Measurements from ENCODE around the gene BRD1. TPM values are rescaled to one million over a fixed set of nuclear protein-coding genes. Genes with fewer than 3 reads are reported as not detected.

Gene BRD1
- total and polyA plus RNA-seq, 7 donors, result 7.9 to 22.9 (median 16.9) TPM

DNA sequence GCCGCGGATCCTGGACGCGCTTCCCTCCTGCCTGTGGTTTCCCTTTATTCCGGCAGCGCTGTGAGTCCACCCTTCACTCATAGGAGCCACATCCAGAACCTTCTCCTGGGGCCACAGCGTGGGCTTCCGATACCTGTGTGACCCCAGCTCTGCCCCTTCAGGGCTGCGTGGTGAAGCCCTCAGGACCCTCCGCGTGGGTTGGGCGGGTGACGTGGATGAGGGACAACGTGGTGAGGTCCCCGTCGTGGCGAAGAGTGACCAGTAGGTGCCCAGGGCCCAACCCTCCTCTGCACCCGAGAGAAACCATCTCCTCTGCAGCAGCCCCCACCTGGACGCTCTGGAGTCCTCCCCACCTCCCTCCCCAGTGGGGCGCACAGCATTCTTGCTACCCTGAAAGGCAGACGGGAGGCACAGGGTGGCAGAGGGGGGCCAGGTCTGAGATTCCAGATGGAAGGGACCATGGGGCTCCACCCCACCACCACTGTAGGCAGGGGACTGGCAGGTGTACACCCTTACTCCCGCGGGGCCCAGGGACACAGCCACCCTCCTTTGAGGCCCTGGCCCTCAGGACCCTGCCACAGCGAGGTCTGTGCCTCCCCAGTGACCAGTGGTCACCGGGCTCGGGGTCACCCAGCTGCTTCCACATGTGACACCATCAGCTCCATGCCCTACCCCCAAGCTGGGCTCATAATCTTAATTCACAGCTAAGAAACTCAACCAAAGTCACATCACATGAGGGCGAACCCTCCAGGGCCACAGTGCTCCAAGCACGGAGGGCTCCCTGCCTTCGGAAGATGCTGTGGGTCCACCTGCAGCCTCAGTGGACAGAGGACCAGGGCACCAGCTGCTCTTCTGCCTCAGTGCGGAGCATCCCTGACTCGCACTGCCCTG lies 22.6 kb upstream of the BRD1 start:
- intact Hi-C loops (cut with DNase I), result loop anchor here in 1 of 2 donors (10.0 kb wide), 1 partner anchor 65 kb away; the partner anchor contains the start of genes ALG12 and CRELD2

DNA sequence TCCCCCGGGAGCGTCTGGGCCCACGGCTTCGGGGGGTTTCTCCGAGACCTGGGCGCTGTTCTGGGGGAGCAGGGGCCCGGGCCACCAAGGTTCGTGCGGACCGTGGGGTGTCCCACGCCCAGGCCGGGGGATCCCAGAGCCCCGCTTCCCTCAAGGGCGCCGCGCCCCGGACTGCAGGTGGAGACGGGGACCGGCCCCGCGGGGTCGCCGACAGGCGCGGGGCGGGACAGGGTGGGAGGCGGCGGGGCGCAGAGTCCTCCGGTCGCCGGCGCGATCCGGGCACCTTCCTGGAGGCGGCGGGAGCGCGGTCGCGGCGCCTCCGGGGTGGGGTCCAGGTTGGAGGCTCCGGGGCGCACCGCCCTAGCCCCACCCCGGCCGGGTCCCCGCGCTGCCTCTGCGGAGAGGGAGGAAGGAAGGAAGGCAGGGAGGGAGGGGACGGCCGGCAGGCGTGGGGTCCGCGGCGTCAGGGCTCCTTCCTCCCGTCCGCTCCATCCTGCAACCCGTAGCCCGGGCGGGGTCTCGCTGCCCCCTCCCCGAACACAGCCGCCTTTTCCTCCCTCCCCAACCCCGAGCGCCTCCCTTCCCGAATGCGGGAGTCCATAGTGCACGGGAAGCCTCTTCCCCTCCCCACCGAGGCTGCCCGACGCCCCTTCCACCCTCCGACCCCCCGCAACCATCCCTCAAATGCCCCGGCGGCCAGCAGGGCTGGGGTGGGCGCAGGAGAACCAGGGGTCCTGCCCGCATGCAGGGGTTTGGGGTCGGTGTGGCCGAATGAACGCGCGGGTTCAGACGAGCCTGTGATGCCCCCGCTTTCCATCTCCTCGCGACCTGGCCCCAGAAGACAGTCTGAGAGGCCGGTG lies 21.7 kb upstream of the BRD1 start:
- DNase-seq (no peak), ATAC-seq (no peak)
- Histone ChIP-seq H3K36me3 (ENCODE audit: insufficient read depth in 1 of 2, low read depth in 1 of 2) (no peaks in the 10 kb centered on the region), H3K4me1 (peaks cover 5% of the 10 kb centered on the region), H3K27me3 (ENCODE audit: insufficient read depth in 3 of 3, low read length in 2 of 3) (peaks cover 0 to 34% (median 23%) of the 10 kb centered on the region in 3 donors), H3K9me3 (no peaks in the 10 kb centered on the region), H3K27ac (no peak overlapping the region), H3K4me3 (peak overlapping the region; percentile 65)
- 2 to 3% (median 2%) methylated on average over 56 to 89 of the region's 89 CpGs for WGBS, 3 donors
- TF ChIP-seq, protein P1, sequence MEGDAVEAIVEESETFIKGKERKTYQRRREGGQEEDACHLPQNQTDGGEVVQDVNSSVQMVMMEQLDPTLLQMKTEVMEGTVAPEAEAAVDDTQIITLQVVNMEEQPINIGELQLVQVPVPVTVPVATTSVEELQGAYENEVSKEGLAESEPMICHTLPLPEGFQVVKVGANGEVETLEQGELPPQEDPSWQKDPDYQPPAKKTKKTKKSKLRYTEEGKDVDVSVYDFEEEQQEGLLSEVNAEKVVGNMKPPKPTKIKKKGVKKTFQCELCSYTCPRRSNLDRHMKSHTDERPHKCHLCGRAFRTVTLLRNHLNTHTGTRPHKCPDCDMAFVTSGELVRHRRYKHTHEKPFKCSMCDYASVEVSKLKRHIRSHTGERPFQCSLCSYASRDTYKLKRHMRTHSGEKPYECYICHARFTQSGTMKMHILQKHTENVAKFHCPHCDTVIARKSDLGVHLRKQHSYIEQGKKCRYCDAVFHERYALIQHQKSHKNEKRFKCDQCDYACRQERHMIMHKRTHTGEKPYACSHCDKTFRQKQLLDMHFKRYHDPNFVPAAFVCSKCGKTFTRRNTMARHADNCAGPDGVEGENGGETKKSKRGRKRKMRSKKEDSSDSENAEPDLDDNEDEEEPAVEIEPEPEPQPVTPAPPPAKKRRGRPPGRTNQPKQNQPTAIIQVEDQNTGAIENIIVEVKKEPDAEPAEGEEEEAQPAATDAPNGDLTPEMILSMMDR (IDR thresholded peaks at IDR 0.05), result no peak
- intact Hi-C loops (cut with DNase I), result loop anchor here in 1 of 2 donors (10.0 kb wide), 1 partner anchor 65 kb away; the partner anchor contains the start of genes ALG12 and CRELD2

More for the DNA sequence above, 22.6 kb upstream of the BRD1 start:
- H3K4me3 ChIP-seq, result peak overlapping the region; percentile 65
- H3K27ac ChIP-seq, result no peak overlapping the region
- no peaks in the 10 kb centered on the region for H3K9me3 ChIP-seq
- peaks cover 12% of the 10 kb centered on the region for H3K4me1 ChIP-seq
- H3K27me3 ChIP-seq (ENCODE audit: insufficient read depth in 3 of 3, low read length in 2 of 3), result peaks cover 0 to 34% (median 23%) of the 10 kb centered on the region in 3 donors
- TF ChIP-seq, protein P1 (IDR thresholded peaks at IDR 0.05), result no peak
- WGBS, 3 donors, result 46 to 49% (median 47%) methylated on average over 31 of the region's 31 CpGs
- ATAC-seq, result no peak
- no peak for DNase-seq
- H3K36me3 ChIP-seq (ENCODE audit: insufficient read depth in 1 of 2, low read depth in 1 of 2), result no peaks in the 10 kb centered on the region

DNA sequence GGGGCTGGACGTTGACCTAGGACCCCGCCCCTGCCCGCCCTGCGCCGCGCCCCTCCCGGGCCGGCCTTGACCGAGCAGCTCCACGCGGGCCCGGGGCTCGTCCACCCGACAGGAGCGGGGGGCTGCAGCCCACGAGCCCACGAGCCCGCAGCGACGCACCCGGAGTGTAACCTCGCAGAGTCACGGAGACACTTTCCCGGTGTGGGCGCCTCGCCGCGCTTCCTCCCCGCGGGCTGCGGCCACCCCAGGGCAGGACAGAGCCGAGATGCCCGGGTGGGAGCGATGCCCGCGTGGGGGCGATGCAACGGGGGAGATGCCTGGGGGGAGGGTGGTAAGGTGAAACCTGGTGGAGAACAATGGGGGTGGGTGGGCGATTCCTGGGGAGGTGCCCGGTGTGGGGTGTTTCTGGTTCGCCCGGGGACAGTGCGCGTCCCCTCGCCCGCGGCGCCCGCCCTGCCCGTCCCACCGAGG lies 21.1 kb upstream of the BRD1 start:
- no peak overlapping the region for H3K27ac ChIP-seq
- H3K9me3 ChIP-seq, result no peaks in the 10 kb centered on the region
- WGBS, 3 donors, result 0 to 1% methylated on average over 33 to 51 of the region's 51 CpGs; no CpG with 5 or more reads in 1 of the 3 donors
- peaks cover 5% of the 10 kb centered on the region for H3K4me1 ChIP-seq
- peaks cover 0 to 34% (median 23%) of the 10 kb centered on the region in 3 donors for H3K27me3 ChIP-seq (ENCODE audit: insufficient read depth in 3 of 3, low read length in 2 of 3)
- H3K36me3 ChIP-seq (ENCODE audit: insufficient read depth in 1 of 2, low read depth in 1 of 2), result no peaks in the 10 kb centered on the region
- TF ChIP-seq, protein P1 (IDR thresholded peaks at IDR 0.05), result no peak
- DNase-seq (no peak), ATAC-seq (no peak)
- peak overlapping the region; percentile 65 for H3K4me3 ChIP-seq
- intact Hi-C loops (cut with DNase I), result no loop called here

DNA sequence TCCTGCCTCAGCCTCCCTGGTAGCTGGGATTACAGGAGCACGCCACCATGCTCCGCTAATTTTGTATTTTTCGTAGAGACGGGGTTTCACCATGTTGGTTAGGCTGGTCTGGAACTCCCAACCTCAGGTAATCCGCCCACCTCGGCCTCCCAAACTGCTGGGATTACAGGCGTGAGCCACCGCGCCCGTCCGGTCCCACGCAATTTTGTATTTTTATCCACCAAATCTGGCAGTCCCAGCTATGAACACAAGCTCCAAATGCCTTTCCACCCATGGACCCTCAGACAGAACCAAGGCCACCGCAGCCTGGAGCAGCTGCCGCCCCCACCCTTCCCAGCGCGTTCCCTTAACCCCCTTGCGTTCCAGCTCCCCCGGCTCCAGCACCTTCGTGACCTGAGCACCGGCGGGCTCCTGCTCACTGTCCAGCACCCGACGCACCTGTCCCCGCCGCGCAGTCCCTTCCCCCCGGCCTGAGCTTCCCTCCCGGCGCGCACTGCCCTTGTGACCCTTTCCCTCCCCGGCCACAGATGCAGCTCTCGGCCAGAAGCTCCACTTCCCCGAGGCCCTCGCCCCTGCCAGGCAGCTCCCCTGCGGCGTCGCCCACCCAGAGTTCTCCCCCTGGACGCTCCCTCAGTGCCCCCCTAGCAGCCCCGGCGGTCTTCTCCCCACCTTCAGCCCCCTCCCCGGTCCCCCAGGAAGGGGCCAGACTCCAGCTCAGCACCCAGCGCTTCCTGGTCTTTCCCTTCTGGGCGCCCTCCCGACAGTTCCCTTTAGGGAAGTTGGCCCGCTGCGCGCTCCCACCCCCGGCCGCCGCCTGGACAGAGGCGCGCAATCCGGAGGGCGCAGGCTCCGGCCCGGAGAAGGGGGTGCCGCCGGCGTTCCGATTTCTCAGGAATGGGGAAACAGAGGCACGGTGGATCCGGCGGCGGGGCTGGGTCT lies 20.3 kb upstream of the BRD1 start:
- peaks cover 0 to 34% (median 23%) of the 10 kb centered on the region in 3 donors for H3K27me3 ChIP-seq (ENCODE audit: insufficient read depth in 3 of 3, low read length in 2 of 3)
- ATAC-seq, result no peak

More for the DNA sequence above, 20.3 kb upstream of the BRD1 start:
- TF ChIP-seq, protein P1 (IDR thresholded peaks at IDR 0.05), result no peak
- H3K9me3 ChIP-seq, result no peaks in the 10 kb centered on the region
- DNase-seq, result peak in 1 of 2 donors; percentile 63
- intact Hi-C loops (cut with DNase I), result no loop called here
- H3K27ac ChIP-seq, result no peak overlapping the region
- H3K4me3 ChIP-seq, result peak overlapping the region; percentile 65
- whole genome bisulfite sequencing, 3 donors, result 19 to 28% (median 25%) methylated on average over 40 to 64 of the region's 64 CpGs
- peaks cover 5% of the 10 kb centered on the region for H3K4me1 ChIP-seq
- no peaks in the 10 kb centered on the region for H3K36me3 ChIP-seq (ENCODE audit: insufficient read depth in 1 of 2, low read depth in 1 of 2)
